Endothelial cell of umbilical vein (primary cell): Measurements from ENCODE around the gene EML4. TPM values are rescaled to one million over a fixed set of nuclear protein-coding genes. Genes with fewer than 3 reads are reported as not detected.

ENCODE experiments used
- BruUV-seq: library from RNA; stranded (reverse); fragments of 400-500 nt; replicated peaks from 2 replicates; lab custom pipeline; 2021; lab: Mats Ljungman, UMichigan
- CTCF ChIA-PET: fragments of 300-600, 350-600 bp; sonication (Branson Sonifier 250); formaldehyde crosslinking; loops from one replicate; lab custom pipeline; 2021; ENCODE audit warnings: antibody characterized with exemption, inconsistent platforms; lab: Charles Lee
- POLR2A ChIA-PET: fragments of 300-600, 350-600 bp; sonication (Branson Sonifier 250); formaldehyde crosslinking; loops from one replicate; lab custom pipeline; 2021; ENCODE audit warnings: antibody characterized with exemption, inconsistent platforms; lab: Charles Lee
- DNase-seq: peaks from one replicate; pipeline ENCODE4 v3.0.0-alpha.2; 2011; ENCODE audit warnings: low read depth, low spot score
- FAIRE-seq: peaks from 2 replicates; lab custom pipeline; 2011; peaks lifted over from hg19 to GRCh38; lab: Jason Lieb, UNC
- H2AFZ ChIP-seq: 2 replicates; pipeline ENCODE4 v1.6.0; 2012; ENCODE audit warnings: low read depth, low read length, control low read depth, inconsistent platforms
- H3K27ac ChIP-seq: 2 replicates; pipeline ENCODE4 v1.5.1; 2011; ENCODE audit warnings: low read depth, mild to moderate bottlenecking, control low read depth, low read length, moderate library complexity; ENCODE audit not compliant: insufficient read depth
- H3K27me3 ChIP-seq, 2 experiments: 2 replicates each; pipeline versions ENCODE4 v1.6.0 to v1.6.1; 2011; ENCODE audit warnings: low read length in 2 of 2, mixed read lengths in 1 of 2; ENCODE audit not compliant: control insufficient read depth in 2 of 2, insufficient read depth in 2 of 2
- H3K36me3 ChIP-seq, 2 experiments: 2 replicates in 1 of 2; 3 replicates in 1 of 2; pipeline ENCODE4 v1.5.1; 2011; ENCODE audit warnings: low read length in 2 of 2, mild to moderate bottlenecking in 1 of 2, moderate library complexity in 1 of 2; ENCODE audit not compliant: control insufficient read depth in 2 of 2, insufficient read depth in 2 of 2; ENCODE audit errors: extremely low read depth in 1 of 2
- H3K4me1 ChIP-seq: 3 replicates; pipeline ENCODE4 v1.5.1; 2011; ENCODE audit warnings: mild to moderate bottlenecking, low read length; ENCODE audit not compliant: control insufficient read depth, insufficient read depth; ENCODE audit errors: extremely low read depth
- H3K4me2 ChIP-seq: 2 replicates; pipeline ENCODE4 v1.6.1; 2011; ENCODE audit warnings: low read length, control low read depth, mixed read lengths; ENCODE audit not compliant: insufficient read depth
- H3K4me3 ChIP-seq, 3 experiments: fragments of 200-600 bp in 1 of 3; sonication (generic), shearing (Covaris generic) in 1 of 3; replicated peaks in 1 of 3; 2 replicates each; pipeline ENCODE4 v1.5.1; 2011 to 2016; ENCODE audit warnings: control low read depth in 3 of 3, low read length in 3 of 3, mild to moderate bottlenecking in 2 of 3, inconsistent platforms in 1 of 3, low read depth in 1 of 3, moderate library complexity in 1 of 3; ENCODE audit not compliant: insufficient read depth in 1 of 3
- H3K79me2 ChIP-seq: 2 replicates; pipeline ENCODE4 v1.6.0; 2012; ENCODE audit warnings: low read length, inconsistent platforms; ENCODE audit not compliant: control insufficient read depth, insufficient read depth
- H3K9ac ChIP-seq: replicated peaks from 2 replicates; pipeline ENCODE3; 2011; ENCODE audit warnings: low read length, control low read depth; ENCODE audit not compliant: insufficient read depth; ENCODE audit errors: extremely low read depth
- H3K9me1 ChIP-seq: replicated peaks from 3 replicates; pipeline ENCODE4 v1.6.0; 2011; ENCODE audit warnings: mild to moderate bottlenecking, low read length; ENCODE audit not compliant: control insufficient read depth, insufficient read depth; ENCODE audit errors: extremely low read depth
- H3K9me3 ChIP-seq: replicated peaks from 2 replicates; pipeline ENCODE4 v1.5.1; 2012; ENCODE audit warnings: low read length, inconsistent platforms; ENCODE audit not compliant: control insufficient read depth, insufficient read depth
- H4K20me1 ChIP-seq: replicated peaks from 2 replicates; pipeline ENCODE3; 2011; ENCODE audit warnings: mild to moderate bottlenecking, low read length; ENCODE audit not compliant: control insufficient read depth, insufficient read depth; ENCODE audit errors: extremely low read depth
- EZH2 ChIP-seq: IDR thresholded peaks from 2 replicates; pipeline ENCODE4 v1.6.1; 2012; ENCODE audit warnings: borderline replicate concordance, low read depth, mild to moderate bottlenecking, moderate library complexity, low read length, inconsistent platforms; ENCODE audit not compliant: severe bottlenecking
- FOS ChIP-seq: IDR thresholded peaks from 2 replicates; pipeline ENCODE4 v1.6.1; 2011; ENCODE audit warnings: mild to moderate bottlenecking, low read length, moderate library complexity, borderline replicate concordance; ENCODE audit not compliant: insufficient read depth
- GATA2 ChIP-seq: IDR thresholded peaks from 2 replicates; pipeline ENCODE4 v1.7.0; 2011; ENCODE audit warnings: low read depth, mild to moderate bottlenecking, moderate library complexity, mixed read lengths, low read length; ENCODE audit not compliant: insufficient read length, insufficient read depth
- JUN ChIP-seq: IDR thresholded peaks from 2 replicates; pipeline ENCODE4 v1.6.1; 2011; ENCODE audit warnings: borderline replicate concordance, low read depth; ENCODE audit not compliant: insufficient read length, insufficient read depth
- MYC ChIP-seq: IDR thresholded peaks from one replicate; pipeline ENCODE4 v1.6.1; 2011; ENCODE audit warnings: mild to moderate bottlenecking, low read depth, low read length
- POLR2A ChIP-seq: IDR thresholded peaks from 2 replicates; pipeline ENCODE4 v1.6.1; 2012; ENCODE audit warnings: low read depth, mild to moderate bottlenecking, control low read depth, low read length
- POLR2AphosphoS5 ChIP-seq: IDR thresholded peaks from 2 replicates; pipeline ENCODE4 v1.6.1; 2012; ENCODE audit warnings: low read depth, mild to moderate bottlenecking, control low read depth, low read length, moderate library complexity; ENCODE audit not compliant: insufficient read depth
- dilution Hi-C: fragments of 300-500 bp; cut with MboI; formaldehyde crosslinking; loops from one replicate; pipeline ENCODE4 v1.15.0; 2019; ENCODE audit warnings: low sequenced_read_pairs; ENCODE audit not compliant: extremely low pct_ligation_motif_present
- intact Hi-C: fragments of 100-400 bp; cut with micrococcal nuclease; formaldehyde crosslinking; loops from one replicate; pipeline ENCODE4 v1.10.0; 2022
- polyA plus RNA-seq, 4 experiments: library from polyadenylated mRNA; depleted of rRNA in 3 of 4; stranded (reverse) in 3 of 4; unstranded in 1 of 4; fragments of >200 nt; gene quantifications; 2 replicates each; pipeline versions ENCODE4 v1.2.1 to v1.2.3, GENCODE V29; 2011 to 2012; ENCODE audit warnings: missing spikeins in 1 of 4
- total RNA-seq: library from RNA; stranded (reverse); gene quantifications from 2 replicates; pipeline ENCODE4 v1.2.3, GENCODE V29; 2021
- TF ChIP-seq, protein P1 (sequence below): IDR thresholded peaks from 2 replicates; pipeline ENCODE4 v1.6.1; 2011; ENCODE audit not compliant: insufficient read depth, insufficient read length
- TF ChIP-seq, protein P2 (sequence below), 2 donors: IDR thresholded peaks; 1 replicate in 1 of 2; 2 replicates in 1 of 2; pipeline ENCODE4 v1.5.1; 2011; ENCODE audit warnings: low read length in 2 of 2, mild to moderate bottlenecking in 2 of 2, moderate library complexity in 2 of 2, control low read depth in 1 of 2, inconsistent platforms in 1 of 2, low read depth in 1 of 2; ENCODE audit not compliant: insufficient read depth in 1 of 2; ENCODE audit errors: extremely low read depth in 1 of 2

EML4 gene
- total and polyA plus RNA-seq, 2 donors (not counting 3 experiments of a cell fraction or from before 2014, with no cell fraction given) = 13.3 to 32.0 TPM

DNA sequence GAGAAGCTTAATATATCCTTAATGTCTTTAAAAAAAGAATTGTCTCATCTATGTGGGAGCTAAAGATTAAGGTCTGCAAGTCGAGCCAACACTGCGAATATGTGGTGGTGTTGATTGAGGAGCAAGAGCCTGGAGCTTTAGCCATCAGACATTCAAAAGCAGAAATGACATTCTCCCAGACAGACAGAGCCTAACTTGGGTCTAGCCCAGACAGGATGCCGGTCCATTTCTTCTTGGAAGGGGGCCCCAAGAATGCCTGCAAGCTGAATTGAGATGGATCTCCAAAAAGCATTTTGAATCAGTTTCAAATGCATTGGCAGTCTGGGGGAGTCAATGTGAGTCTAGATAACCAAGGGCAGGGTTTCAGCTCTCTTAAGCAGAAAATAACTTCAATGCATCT lies 30.1 kb upstream of the EML4 start:
- no peaks in the 10 kb centered on the region for H3K9me3 ChIP-seq
- DNase-seq = no peak
- no peaks in the 10 kb centered on the region for H4K20me1 ChIP-seq
- H2AFZ ChIP-seq = no peak overlapping the region
- H3K9me1 ChIP-seq = no peaks in the 10 kb centered on the region
- CTCF ChIA-PET = interaction anchor here (1.0 to 1.3 kb wide), 4 partner anchors 9 to 50 kb away, joined by 3 to 4 read pairs (median 4); no protein-coding TSS in a partner anchor
- peaks cover 41% of the 10 kb centered on the region for H3K4me1 ChIP-seq
- no peak overlapping the region for H3K4me2 ChIP-seq
- TF ChIP-seq MYC (no peak), EZH2 (no peak), JUN (no peak), GATA2 (no peak), POLR2AphosphoS5 (no peak), FOS (no peak), POLR2A (no peak)
- TF ChIP-seq, protein P1, sequence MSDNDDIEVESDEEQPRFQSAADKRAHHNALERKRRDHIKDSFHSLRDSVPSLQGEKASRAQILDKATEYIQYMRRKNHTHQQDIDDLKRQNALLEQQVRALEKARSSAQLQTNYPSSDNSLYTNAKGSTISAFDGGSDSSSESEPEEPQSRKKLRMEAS = no peak
- TF ChIP-seq, protein P2, sequence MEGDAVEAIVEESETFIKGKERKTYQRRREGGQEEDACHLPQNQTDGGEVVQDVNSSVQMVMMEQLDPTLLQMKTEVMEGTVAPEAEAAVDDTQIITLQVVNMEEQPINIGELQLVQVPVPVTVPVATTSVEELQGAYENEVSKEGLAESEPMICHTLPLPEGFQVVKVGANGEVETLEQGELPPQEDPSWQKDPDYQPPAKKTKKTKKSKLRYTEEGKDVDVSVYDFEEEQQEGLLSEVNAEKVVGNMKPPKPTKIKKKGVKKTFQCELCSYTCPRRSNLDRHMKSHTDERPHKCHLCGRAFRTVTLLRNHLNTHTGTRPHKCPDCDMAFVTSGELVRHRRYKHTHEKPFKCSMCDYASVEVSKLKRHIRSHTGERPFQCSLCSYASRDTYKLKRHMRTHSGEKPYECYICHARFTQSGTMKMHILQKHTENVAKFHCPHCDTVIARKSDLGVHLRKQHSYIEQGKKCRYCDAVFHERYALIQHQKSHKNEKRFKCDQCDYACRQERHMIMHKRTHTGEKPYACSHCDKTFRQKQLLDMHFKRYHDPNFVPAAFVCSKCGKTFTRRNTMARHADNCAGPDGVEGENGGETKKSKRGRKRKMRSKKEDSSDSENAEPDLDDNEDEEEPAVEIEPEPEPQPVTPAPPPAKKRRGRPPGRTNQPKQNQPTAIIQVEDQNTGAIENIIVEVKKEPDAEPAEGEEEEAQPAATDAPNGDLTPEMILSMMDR (IDR thresholded peaks at IDR 0.05; ENCODE audit: extremely low read depth in 1 of 2, insufficient read depth in 1 of 2, low read depth in 1 of 2, low read length in 2 of 2) = no peak
- dilution Hi-C loops = no loop called here
- BruUV-seq = no TSS peak
- no peaks in the 10 kb centered on the region for H3K36me3 ChIP-seq
- H3K4me3 ChIP-seq = no peak overlapping the region
- intact Hi-C loops = no loop called here
- no peak overlapping the region for H3K9ac ChIP-seq
- H3K27me3 ChIP-seq = no peaks in the 10 kb centered on the region
- POLR2A ChIA-PET = interaction anchor here (0.6 to 0.7 kb wide), 2 partner anchors 127 to 244 kb away, joined by 3 to 6 read pairs; no protein-coding TSS in a partner anchor
- FAIRE-seq = no peak
- H3K79me2 ChIP-seq = no peaks in the 10 kb centered on the region
- no peak overlapping the region for H3K27ac ChIP-seq
